Mucosa of descending colon (tissue), 3 donors: ENCODE measurements around the gene PTPRK. TPM values are rescaled to one million over a fixed set of nuclear protein-coding genes. Genes with fewer than 3 reads are reported as not detected.

ENCODE experiments used
- ATAC-seq: fragments of 200-7000 bp; cut with Tn5 transposase; one replicate; pipeline ENCODE4 v1.9.1; 2020; ENCODE audit warnings: mild to moderate bottlenecking, moderate library complexity
- DNase-seq, 3 donors: peaks; one replicate each; pipeline ENCODE4 v3.0.0-alpha.2; 2020
- H3K36me3 ChIP-seq: fragments of 200-600 bp; one replicate; pipeline ENCODE4 v1.8.0; 2021; ENCODE audit warnings: low read depth, mild to moderate bottlenecking
- H3K4me1 ChIP-seq: fragments of 200-600 bp; one replicate; pipeline ENCODE4 v1.8.0; 2021; ENCODE audit warnings: low read depth, mild to moderate bottlenecking
- H3K4me3 ChIP-seq: fragments of 200-600 bp; one replicate; pipeline ENCODE4 v1.8.0; 2021; ENCODE audit warnings: mild to moderate bottlenecking
- H3K9me3 ChIP-seq: fragments of 200-600 bp; one replicate; pipeline ENCODE4 v1.8.0; 2021; ENCODE audit warnings: mild to moderate bottlenecking
- CTCF ChIP-seq: fragments of 200-600 bp; IDR thresholded peaks from one replicate; pipeline ENCODE4 v1.8.0; 2022; ENCODE audit warnings: antibody characterized with exemption, mild to moderate bottlenecking
- intact Hi-C, 2 donors: fragments of 100-400 bp; cut with DNase I in 1 of 2; cut with micrococcal nuclease in 1 of 2; formaldehyde crosslinking; loops; one replicate each; pipeline versions ENCODE4 v1.11.0 to v1.11.1; 2022; cut with DNase I, micrococcal nuclease
- total RNA-seq, 3 donors: library from RNA; stranded (reverse); fragmentation: NEBNext Ultra II Directional in 2 of 3; extraction: Animal tissue kit (Norgen Biotek cat#: 25700) in 2 of 3; gene quantifications; one replicate each; pipeline versions ENCODE4 v1.2.1 to v1.2.4, GENCODE V29; 2021 to 2023
- donor health status: DM: no; HTN: no; CAD: no; lungs with moderate emphysema.
- donor health status: DM: no; HTN: no; CAD: no.
- donor health status: DM: no; HTN: yes; CAD: no.

PTPRK gene
- total RNA-seq, 3 donors from 2014 or later, result 75.9 to 159 (median 86.7) TPM

- intact Hi-C loops, result no loop called here
- DNase-seq, result no peak
Observed at GRCh38 chr6:128192972-128193371, 327.4 kb downstream of the PTPRK start.

GRCh38 chr6:128188678-128189077 is 331.7 kb downstream of the PTPRK start:
- Histone ChIP-seq H3K36me3 (no peaks in the 10 kb centered on the region), H3K4me1 (no peaks in the 10 kb centered on the region), H3K9me3 (no peaks in the 10 kb centered on the region), H3K4me3 (no peak overlapping the region)
- ATAC-seq (no peak), DNase-seq (no peak)
- intact Hi-C loops, result no loop called here
- no peak for TF ChIP-seq CTCF

More at GRCh38 chr6:128192972-128193371, 327.4 kb downstream of the PTPRK start:
- no peaks in the 10 kb centered on the region for H3K9me3 ChIP-seq
- TF ChIP-seq CTCF, result no peak
- H3K36me3 ChIP-seq, result no peaks in the 10 kb centered on the region
- no peaks in the 10 kb centered on the region for H3K4me1 ChIP-seq
- ATAC-seq, result no peak
- no peak overlapping the region for H3K4me3 ChIP-seq

DNA sequence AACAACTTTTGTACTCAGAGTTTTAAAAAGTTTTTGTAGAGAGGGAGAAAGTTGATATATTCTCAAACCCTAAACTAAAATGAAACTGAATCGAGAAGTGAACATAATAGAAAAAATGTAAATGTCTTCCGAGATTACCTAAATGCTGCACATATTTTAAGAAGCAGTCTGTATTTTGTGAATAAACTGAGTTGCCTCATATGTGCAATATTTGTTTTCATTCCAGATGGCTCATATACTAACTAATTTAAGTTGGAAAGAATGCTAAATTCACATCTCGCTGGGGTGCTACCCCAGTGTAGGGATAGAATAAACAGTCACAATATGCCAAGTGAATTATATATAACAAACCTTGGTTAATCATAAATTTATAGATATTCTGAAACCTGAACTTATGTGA is 333.7 kb downstream of the PTPRK start:
- no peaks in the 10 kb centered on the region for H3K36me3 ChIP-seq
- TF ChIP-seq CTCF, result no peak
- no peaks in the 10 kb centered on the region for H3K9me3 ChIP-seq
- DNase-seq (no peak), ATAC-seq (no peak)
- intact Hi-C loops, result no loop called here
- no peaks in the 10 kb centered on the region for H3K4me1 ChIP-seq
- H3K4me3 ChIP-seq, result no peak overlapping the region

DNA sequence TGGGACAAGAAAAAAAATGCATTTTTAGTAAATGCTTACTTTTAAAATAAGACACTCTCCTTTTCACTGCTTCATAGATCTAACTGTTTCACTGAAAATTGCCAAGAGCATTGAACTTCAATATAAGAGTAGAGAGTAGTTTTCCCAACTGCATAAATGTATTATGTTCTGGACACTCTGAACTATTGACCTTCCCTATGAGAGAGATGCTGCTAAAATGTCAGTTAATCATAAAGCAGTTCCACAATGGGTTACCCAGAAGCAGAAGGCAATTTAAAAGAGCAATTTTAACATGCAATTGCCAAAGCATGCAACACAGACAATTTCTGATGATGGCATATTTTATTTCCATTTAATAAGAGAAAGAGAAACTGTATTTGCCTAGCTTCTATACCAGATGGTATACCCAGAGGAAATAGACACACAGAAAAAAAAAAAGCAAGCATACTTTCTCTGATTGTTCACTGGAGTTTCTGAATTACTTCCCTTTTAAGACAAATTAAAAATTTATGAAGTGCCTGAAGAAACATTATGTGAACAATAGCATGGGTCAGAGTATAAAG is 340.4 kb downstream of the PTPRK start:
- Histone ChIP-seq H3K9me3 (no peaks in the 10 kb centered on the region), H3K4me3 (no peak overlapping the region), H3K4me1 (no peaks in the 10 kb centered on the region), H3K36me3 (no peaks in the 10 kb centered on the region)
- no peak for ATAC-seq
- intact Hi-C loops, result no loop called here
- DNase-seq, result no peak
- TF ChIP-seq CTCF, result no peak

- no peaks in the 10 kb centered on the region for H3K4me1 ChIP-seq
- no peaks in the 10 kb centered on the region for H3K9me3 ChIP-seq
- H3K4me3 ChIP-seq, result no peak overlapping the region
- ATAC-seq, result peak; percentile 79
- no peak for TF ChIP-seq CTCF
- DNase-seq, result no peak
- H3K36me3 ChIP-seq, result no peaks in the 10 kb centered on the region
- intact Hi-C loops, result no loop called here
Observed at GRCh38 chr6:128174724-128175123, 345.7 kb downstream of the PTPRK start.
